DND-41 (cell line): Measurements from ENCODE around the gene ATXN7L3B.

Experiments
- ATAC-seq: fragments of 200-7000 bp; cut with Tn5 transposase; 3 replicates; pipeline ENCODE4 v1.9.1; 2021; ENCODE audit warnings: low read depth; ENCODE audit not compliant: insufficient read depth
- DNase-seq: peaks from one replicate; pipeline ENCODE4 v3.0.0-alpha.2; 2020
- H2AFZ ChIP-seq: 2 replicates; pipeline ENCODE4 v1.6.0; 2012; ENCODE audit warnings: low read depth, low read length
- H3K27ac ChIP-seq: 2 replicates; pipeline ENCODE4 v1.5.1; 2012; ENCODE audit warnings: low read length, inconsistent platforms
- H3K27me3 ChIP-seq: fragments of 200-600 bp; sonication (generic); 2 replicates; pipeline ENCODE4 v1.6.0; 2012; ENCODE audit warnings: low read length, mild to moderate bottlenecking, inconsistent platforms; ENCODE audit not compliant: insufficient read depth, poor library complexity
- H3K36me3 ChIP-seq: 2 replicates; pipeline ENCODE4 v1.5.1; 2012; ENCODE audit warnings: low read length, inconsistent platforms; ENCODE audit not compliant: insufficient read depth
- H3K4me1 ChIP-seq: 2 replicates; pipeline ENCODE4 v1.5.1; 2012; ENCODE audit warnings: mild to moderate bottlenecking, low read length; ENCODE audit not compliant: insufficient read depth
- H3K4me2 ChIP-seq: 2 replicates; pipeline ENCODE4 v1.6.0; 2012; ENCODE audit warnings: mild to moderate bottlenecking, moderate library complexity, low read length, inconsistent platforms; ENCODE audit not compliant: insufficient read depth
- H3K4me3 ChIP-seq, 2 experiments: fragments of 200-600 bp in 1 of 2; shearing (Covaris generic) in 1 of 2; 2 replicates each; pipeline ENCODE4 v1.5.1; 2012 to 2016; ENCODE audit warnings: inconsistent platforms in 2 of 2, low read length in 2 of 2, mild to moderate bottlenecking in 2 of 2, low read depth in 1 of 2, moderate library complexity in 1 of 2
- H3K79me2 ChIP-seq: 2 replicates; pipeline ENCODE4 v1.6.0; 2012; ENCODE audit warnings: low read length, inconsistent platforms; ENCODE audit not compliant: insufficient read depth
- H3K9ac ChIP-seq: 2 replicates; pipeline ENCODE4 v1.6.0; 2012; ENCODE audit warnings: low read depth, mild to moderate bottlenecking, inconsistent platforms, low read length, moderate library complexity
- H3K9me3 ChIP-seq: 2 replicates; pipeline ENCODE4 v1.5.1; 2012; ENCODE audit warnings: low read length, moderate library complexity, mild to moderate bottlenecking, inconsistent platforms; ENCODE audit not compliant: insufficient read depth, severe bottlenecking
- H4K20me1 ChIP-seq: 2 replicates; pipeline ENCODE4 v1.6.0; 2012; ENCODE audit warnings: low read length; ENCODE audit not compliant: insufficient read depth
- CTCF ChIP-seq: IDR thresholded peaks from 2 replicates; pipeline ENCODE4 v1.5.1; 2012; ENCODE audit warnings: borderline replicate concordance, low read length, moderate library complexity, mild to moderate bottlenecking; ENCODE audit not compliant: poor library complexity, severe bottlenecking; ENCODE audit errors: extremely low read depth
- EZH2 ChIP-seq: IDR thresholded peaks from 3 replicates; pipeline ENCODE4 v1.6.1; 2012; ENCODE audit warnings: borderline replicate concordance, low read depth, mild to moderate bottlenecking, moderate library complexity, low read length, inconsistent platforms; ENCODE audit not compliant: severe bottlenecking

Gene ATXN7L3B

GRCh38 chr12:74537707-74538385 lies at the start of gene ATXN7L3B:
TSS of gene ATXN7L3B (plus strand) at chr12:74537835. CDS start at chr12:74538113, 278 bp downstream.
- TF ChIP-seq EZH2 (no peak), CTCF (peak; percentile 2)
- Histone ChIP-seq H3K27me3 (no peaks in the 10 kb centered on the region), H3K4me3 (peak within 1 kb of the TSS; percentile 70 to 84), H3K27ac (peak within 1 kb of the TSS; percentile 95), H2AFZ (peak within 1 kb of the TSS; percentile 91), H3K9me3 (no peaks in the 10 kb centered on the region), H3K36me3 (peaks cover 44% of the 10 kb centered on the region), H4K20me1 (peaks cover 44% of the 10 kb centered on the region), H3K9ac (peak within 1 kb of the TSS; percentile 87), H3K79me2 (peaks cover 46% of the 10 kb centered on the region), H3K4me2 (peak within 1 kb of the TSS; percentile 87), H3K4me1 (peaks cover 37% of the 10 kb centered on the region)
- ATAC-seq (peak; percentile 98), DNase-seq (peak; percentile 95)

GRCh38 chr12:74488134-74488533 lies 49.5 kb upstream of the ATXN7L3B start:
- no peak overlapping the region for H3K4me2 ChIP-seq
- no peak for DNase-seq
- H3K79me2 ChIP-seq: no peaks in the 10 kb centered on the region
- peaks cover 22% of the 10 kb centered on the region for H3K4me1 ChIP-seq
- no peaks in the 10 kb centered on the region for H3K9me3 ChIP-seq
- no peak overlapping the region for H3K9ac ChIP-seq
- no peaks in the 10 kb centered on the region for H3K36me3 ChIP-seq
- no peak for ATAC-seq
- H2AFZ ChIP-seq: no peak overlapping the region
- TF ChIP-seq EZH2 (no peak), CTCF (no peak)
- H3K27ac ChIP-seq: no peak overlapping the region
- no peaks in the 10 kb centered on the region for H4K20me1 ChIP-seq
- no peaks in the 10 kb centered on the region for H3K27me3 ChIP-seq
- H3K4me3 ChIP-seq: no peak overlapping the region

- H4K20me1 ChIP-seq: no peaks in the 10 kb centered on the region
- H3K4me2 ChIP-seq: no peak overlapping the region
- no peak overlapping the region for H3K27ac ChIP-seq
- H3K79me2 ChIP-seq: no peaks in the 10 kb centered on the region
- no peaks in the 10 kb centered on the region for H3K9me3 ChIP-seq
- ATAC-seq (no peak), DNase-seq (no peak)
- H2AFZ ChIP-seq: no peak overlapping the region; the same call in 1 of the 2 replicates
- no peak overlapping the region for H3K9ac ChIP-seq
- no peaks in the 10 kb centered on the region for H3K36me3 ChIP-seq
- H3K4me1 ChIP-seq: peaks cover 20% of the 10 kb centered on the region
- no peak overlapping the region for H3K4me3 ChIP-seq
- no peaks in the 10 kb centered on the region for H3K27me3 ChIP-seq
- TF ChIP-seq CTCF (no peak), EZH2 (no peak)
Observed at GRCh38 chr12:74489543-74489942, 48.1 kb upstream of the ATXN7L3B start.
